Gastrocnemius medialis (tissue), 4 donors: Measurements from ENCODE around the gene MINDY3.

Experiments used
- POLR2A ChIP-seq, 2 donors: fragments of 450-650 bp; IDR thresholded peaks; one replicate each; pipeline ENCODE4 v1.6.1; 2017; ENCODE audit warnings: antibody characterized with exemption in 2 of 2, mild to moderate bottlenecking in 2 of 2, moderate library complexity in 2 of 2
- TF ChIP-seq, protein P1 (sequence below), 5 experiments: fragments of 450-650 bp in 3 of 5; fragments of 200-600 bp in 2 of 5; sonication (generic) in 2 of 5; IDR thresholded peaks in 4 of 5; conservative IDR thresholded peaks in 1 of 5; 1 replicate in 4 of 5; 2 replicates in 1 of 5; pipeline ENCODE4 v1.5.1; 2016 to 2019; ENCODE audit warnings: antibody characterized with exemption in 5 of 5, mild to moderate bottlenecking in 3 of 5, moderate library complexity in 3 of 5

- TF ChIP-seq, protein P1, sequence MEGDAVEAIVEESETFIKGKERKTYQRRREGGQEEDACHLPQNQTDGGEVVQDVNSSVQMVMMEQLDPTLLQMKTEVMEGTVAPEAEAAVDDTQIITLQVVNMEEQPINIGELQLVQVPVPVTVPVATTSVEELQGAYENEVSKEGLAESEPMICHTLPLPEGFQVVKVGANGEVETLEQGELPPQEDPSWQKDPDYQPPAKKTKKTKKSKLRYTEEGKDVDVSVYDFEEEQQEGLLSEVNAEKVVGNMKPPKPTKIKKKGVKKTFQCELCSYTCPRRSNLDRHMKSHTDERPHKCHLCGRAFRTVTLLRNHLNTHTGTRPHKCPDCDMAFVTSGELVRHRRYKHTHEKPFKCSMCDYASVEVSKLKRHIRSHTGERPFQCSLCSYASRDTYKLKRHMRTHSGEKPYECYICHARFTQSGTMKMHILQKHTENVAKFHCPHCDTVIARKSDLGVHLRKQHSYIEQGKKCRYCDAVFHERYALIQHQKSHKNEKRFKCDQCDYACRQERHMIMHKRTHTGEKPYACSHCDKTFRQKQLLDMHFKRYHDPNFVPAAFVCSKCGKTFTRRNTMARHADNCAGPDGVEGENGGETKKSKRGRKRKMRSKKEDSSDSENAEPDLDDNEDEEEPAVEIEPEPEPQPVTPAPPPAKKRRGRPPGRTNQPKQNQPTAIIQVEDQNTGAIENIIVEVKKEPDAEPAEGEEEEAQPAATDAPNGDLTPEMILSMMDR (IDR thresholded peaks at IDR 0.05 in 4 of 5, conservative IDR thresholded peaks at IDR 0.05 in 1 of 5): no peak
- no peak for TF ChIP-seq POLR2A (IDR thresholded peaks at IDR 0.05)
These were observed 63.0 kb downstream of the MINDY3 start for GRCh38 chr10:15797346-15797745.
